Right ventricle myocardium superior (tissue), 1 donor: ENCODE results near the gene KIAA1671. TPM values are rescaled to one million over a fixed set of nuclear protein-coding genes. Genes with fewer than 3 reads are reported as not detected.

Experiments used
- ATAC-seq: fragments of 200-7000 bp; cut with Tn5 transposase; one replicate; pipeline ENCODE4 v1.9.1; 2020; ENCODE audit warnings: mild to moderate bottlenecking; ENCODE audit not compliant: poor library complexity
- DNase-seq: peaks from one replicate; pipeline ENCODE4 v3.0.0-alpha.2; 2020
- intact Hi-C: fragments of 100-400 bp; cut with DNase I; formaldehyde crosslinking; loops from one replicate; pipeline ENCODE4 v1.11.2; 2022
- total RNA-seq: library from RNA; stranded (reverse); fragmentation: NEBNext Ultra II Directional; extraction: Animal tissue kit (Norgen Biotek cat#: 25700); gene quantifications from one replicate; pipeline ENCODE4 v1.2.1, GENCODE V29; 2021
- donor health status: DM: no; HTN: yes; CAD: no; lungs with severe emphysema.

KIAA1671 gene
- total RNA-seq, 1 donor from 2014 or later: 12.6 TPM

GRCh38 chr22:25161017-25161915 is 208.8 kb downstream of the KIAA1671 start:
- DNase-seq (no peak), ATAC-seq (no peak)
- intact Hi-C loops: no loop called here

GRCh38 chr22:25161916-25162530 is 209.5 kb downstream of the KIAA1671 start:
- no peak for ATAC-seq
- intact Hi-C loops: no loop called here
- no peak for DNase-seq

GRCh38 chr22:25162561-25162960 is 210.0 kb downstream of the KIAA1671 start:
- no peak for ATAC-seq
- no peak for DNase-seq
- intact Hi-C loops: no loop called here

- no peak for ATAC-seq
- intact Hi-C loops: no loop called here
- DNase-seq: no peak
These were observed 213.3 kb downstream of the KIAA1671 start for GRCh38 chr22:25165785-25166184.

- intact Hi-C loops: no loop called here
These were observed 213.9 kb downstream of the KIAA1671 start for GRCh38 chr22:25166266-25167040.

GRCh38 chr22:25167082-25167481 is 214.6 kb downstream of the KIAA1671 start:
- ATAC-seq (no peak), DNase-seq (no peak)
- intact Hi-C loops: no loop called here

More at GRCh38 chr22:25166266-25167040, 213.9 kb downstream of the KIAA1671 start:
- no peak for DNase-seq
- ATAC-seq: no peak

- no peak for ATAC-seq
- intact Hi-C loops: no loop called here
- DNase-seq: no peak
These were observed 215.5 kb downstream of the KIAA1671 start for GRCh38 chr22:25167834-25168601.

- intact Hi-C loops: loop anchor here (5.0 kb wide), 1 partner anchor 57 kb away; no protein-coding TSS in a partner anchor
- ATAC-seq (no peak), DNase-seq (no peak)
These were observed 216.9 kb downstream of the KIAA1671 start for GRCh38 chr22:25169278-25170031.

GRCh38 chr22:25170426-25170980 is 218.0 kb downstream of the KIAA1671 start:
- intact Hi-C loops: loop anchor here (5.0 kb wide), 1 partner anchor 58 kb away; no protein-coding TSS in a partner anchor
- no peak for ATAC-seq
- no peak for DNase-seq

- ATAC-seq: peak; percentile 71
- no peak for DNase-seq
- intact Hi-C loops: loop anchor here (5.0 kb wide), 1 partner anchor 60 kb away; no protein-coding TSS in a partner anchor
These were observed 219.6 kb downstream of the KIAA1671 start for GRCh38 chr22:25172153-25172552.

GRCh38 chr22:25174156-25174887 is 221.8 kb downstream of the KIAA1671 start:
- ATAC-seq (no peak), DNase-seq (no peak)
- intact Hi-C loops: loop anchor here (5.0 kb wide), 1 partner anchor 62 kb away; no protein-coding TSS in a partner anchor

GRCh38 chr22:25174888-25175411 is 222.4 kb downstream of the KIAA1671 start:
- no peak for DNase-seq
- intact Hi-C loops: loop anchor here (5.0 kb wide), 1 partner anchor 63 kb away; no protein-coding TSS in a partner anchor
- no peak for ATAC-seq

GRCh38 chr22:25176175-25176574 is 223.7 kb downstream of the KIAA1671 start:
- intact Hi-C loops: no loop called here
- ATAC-seq (no peak), DNase-seq (no peak)

- no peak for DNase-seq
- intact Hi-C loops: no loop called here
- ATAC-seq: no peak
These were observed 224.3 kb downstream of the KIAA1671 start for GRCh38 chr22:25176799-25177198.

- ATAC-seq: no peak
- no peak for DNase-seq
- intact Hi-C loops: no loop called here
These were observed 224.7 kb downstream of the KIAA1671 start for GRCh38 chr22:25177226-25177625.

GRCh38 chr22:25177895-25178294 is 225.4 kb downstream of the KIAA1671 start:
- intact Hi-C loops: no loop called here
- ATAC-seq (no peak), DNase-seq (no peak)
